HCT116 (cell line): ENCODE data around the gene TMEM147. TPM values are rescaled to one million over a fixed set of nuclear protein-coding genes. Genes with fewer than 3 reads are reported as not detected.

ENCODE experiments used
- ATAC-seq: fragments of 200-7000 bp; cut with Tn5 transposase; 2 replicates; pipeline ENCODE4 v1.9.1; 2020; ENCODE audit warnings: mild to moderate bottlenecking, moderate library complexity
- BruUV-seq: library from RNA; stranded (reverse); fragments of 400-500 nt; replicated peaks from 2 replicates; lab custom pipeline; 2021; lab: Mats Ljungman, UMichigan
- CTCF ChIA-PET: fragments of 300-600 bp; sonication (Branson Sonifier 250); formaldehyde crosslinking; loops from one replicate; lab custom pipeline; 2021; ENCODE audit warnings: antibody characterized with exemption; lab: Charles Lee
- POLR2A ChIA-PET: fragments of 300-600, 350-600 bp; sonication (Branson Sonifier 250); formaldehyde crosslinking; loops from one replicate; lab custom pipeline; 2021; ENCODE audit warnings: antibody characterized with exemption; lab: Charles Lee
- RAD21 ChIA-PET, 2 experiments: fragments of 300-600 bp; sonication (Branson Sonifier 250); formaldehyde crosslinking; loops; one replicate each; lab custom pipeline; 2023; ENCODE audit warnings: low total read pairs in 2 of 2; ENCODE audit not compliant: uncharacterized antibody in 2 of 2, unreplicated experiment in 2 of 2, low non-redundant PET in 1 of 2; lab: Charles Lee
- DNase-seq: peaks from one replicate; pipeline ENCODE4 v3.0.0-alpha.2; 2010; ENCODE audit warnings: low read depth, low spot score
- H2AFZ ChIP-seq: fragments of 200-600 bp; shearing (Covaris generic), sonication (generic); 2 replicates; pipeline ENCODE4 v1.6.1; 2017; ENCODE audit warnings: low read depth, mixed run types, mixed read lengths, antibody characterized with exemption, low read length; ENCODE audit not compliant: poor library complexity, severe bottlenecking
- H3K27ac ChIP-seq: 2 replicates; pipeline ENCODE4 v1.5.1; 2012; ENCODE audit warnings: low read depth, low read length
- H3K27me3 ChIP-seq: fragments of 200-600 bp; sonication (generic); 2 replicates; pipeline ENCODE4 v1.6.1; 2016; ENCODE audit warnings: mixed run types, low read length, mixed read lengths; ENCODE audit not compliant: insufficient read depth
- H3K36me3 ChIP-seq, 2 experiments: fragments of 200-500 bp in 1 of 2; fragments of 200-600 bp in 1 of 2; sonication (Bioruptor generic) in 1 of 2; sonication (generic) in 1 of 2; 2 replicates each; pipeline versions ENCODE4 v1.5.1 to v1.6.1; 2014 to 2016; ENCODE audit warnings: low read length in 2 of 2, inconsistent platforms in 1 of 2, mixed read lengths in 1 of 2, mixed run types in 1 of 2; ENCODE audit not compliant: insufficient read depth in 2 of 2, control insufficient read depth in 1 of 2
- H3K4me1 ChIP-seq, 2 experiments: fragments of 200-600 bp in 1 of 2; sonication (generic) in 1 of 2; 2 replicates each; pipeline versions ENCODE4 v1.5.1 to v1.6.1; 2012 to 2017; ENCODE audit warnings: low read length in 2 of 2, inconsistent platforms in 1 of 2, mild to moderate bottlenecking in 1 of 2, mixed read lengths in 1 of 2, mixed run types in 1 of 2, moderate library complexity in 1 of 2; ENCODE audit not compliant: insufficient read depth in 2 of 2, control insufficient read depth in 1 of 2
- H3K4me2 ChIP-seq: fragments of 200-600 bp; sonication (generic); 2 replicates; pipeline ENCODE4 v1.6.1; 2017; ENCODE audit warnings: mixed run types, low read length, mixed read lengths
- H3K4me3 ChIP-seq, 2 experiments: fragments of 200-600 bp in 1 of 2; sonication (generic) in 1 of 2; replicated peaks in 1 of 2; 2 replicates each; pipeline ENCODE4 v1.5.1; 2011 to 2016; ENCODE audit warnings: low read length in 2 of 2, control low read depth in 1 of 2, low read depth in 1 of 2, mild to moderate bottlenecking in 1 of 2, mixed read lengths in 1 of 2, mixed run types in 1 of 2
- H3K79me2 ChIP-seq: fragments of 200-600 bp; sonication (generic); 2 replicates; pipeline ENCODE4 v1.6.1; 2017; ENCODE audit warnings: mild to moderate bottlenecking, mixed run types, low read length, moderate library complexity, mixed read lengths; ENCODE audit not compliant: insufficient read depth
- H3K9ac ChIP-seq: fragments of 200-600 bp; sonication (generic); 2 replicates; pipeline ENCODE4 v1.6.1; 2016; ENCODE audit warnings: low read length, mixed read lengths
- H3K9me2 ChIP-seq: fragments of 200-600 bp; sonication (generic), shearing (Covaris generic); 2 replicates; pipeline ENCODE4 v1.6.1; 2017; ENCODE audit warnings: mixed run types, mild to moderate bottlenecking, moderate library complexity; ENCODE audit not compliant: insufficient read depth
- H3K9me3 ChIP-seq, 2 experiments: fragments of 200-500 bp in 1 of 2; fragments of 200-600 bp in 1 of 2; sonication (Bioruptor generic) in 1 of 2; sonication (generic) in 1 of 2; 2 replicates each; pipeline ENCODE4 v1.6.1; 2014 to 2017; ENCODE audit warnings: low read length in 2 of 2, mixed read lengths in 2 of 2, inconsistent platforms in 1 of 2, low read depth in 1 of 2, mild to moderate bottlenecking in 1 of 2, mixed run types in 1 of 2, moderate library complexity in 1 of 2; ENCODE audit not compliant: control insufficient read depth in 1 of 2, insufficient read depth in 1 of 2
- H4K20me1 ChIP-seq: fragments of 200-600 bp; sonication (generic), shearing (Covaris generic); 2 replicates; pipeline ENCODE4 v1.6.1; 2017; ENCODE audit warnings: mixed run types, mild to moderate bottlenecking, moderate library complexity; ENCODE audit not compliant: insufficient read depth
- CBX3 ChIP-seq: IDR thresholded peaks from 2 replicates; pipeline ENCODE4 v1.6.1; 2012; ENCODE audit warnings: low read depth
- EGR1 ChIP-seq: IDR thresholded peaks from 2 replicates; pipeline ENCODE4 v1.6.1; 2012; ENCODE audit warnings: low read depth
- ELF1 ChIP-seq: IDR thresholded peaks from 2 replicates; pipeline ENCODE4 v1.6.1; 2012; ENCODE audit warnings: low read depth, borderline replicate concordance
- EZH2phosphoT487 ChIP-seq: fragments of 200-600 bp; IDR thresholded peaks from 2 replicates; pipeline ENCODE4 v1.6.1; 2018; ENCODE audit warnings: antibody characterized with exemption, borderline replicate concordance
- FOSL1 ChIP-seq: IDR thresholded peaks from 2 replicates; pipeline ENCODE4 v1.6.1; 2012; ENCODE audit warnings: low read depth
- JUND ChIP-seq: IDR thresholded peaks from 2 replicates; pipeline ENCODE4 v1.6.1; 2012
- POLR2A ChIP-seq: IDR thresholded peaks from 2 replicates; pipeline ENCODE4 v1.7.0; 2011; ENCODE audit warnings: borderline replicate concordance; ENCODE audit not compliant: insufficient read depth, insufficient read length; ENCODE audit errors: extremely low read depth
- POLR2AphosphoS5 ChIP-seq: IDR thresholded peaks from 2 replicates; pipeline ENCODE4 v1.6.1; 2011; ENCODE audit warnings: mild to moderate bottlenecking, low read depth, low read length, moderate library complexity
- RAD21 ChIP-seq: IDR thresholded peaks from 2 replicates; pipeline ENCODE4 v1.6.1; 2012; ENCODE audit warnings: low read depth, mild to moderate bottlenecking
- SIN3A ChIP-seq: IDR thresholded peaks from 2 replicates; pipeline ENCODE4 v1.6.1; 2012; ENCODE audit warnings: low read depth
- SP1 ChIP-seq: IDR thresholded peaks from 2 replicates; pipeline ENCODE4 v1.6.1; 2012; ENCODE audit warnings: low read depth
- TCF7L2 ChIP-seq: IDR thresholded peaks from 2 replicates; pipeline ENCODE4 v1.7.0; 2011; ENCODE audit warnings: borderline replicate concordance, inconsistent platforms; ENCODE audit not compliant: insufficient read depth, insufficient read length; ENCODE audit errors: extremely low read depth
- YY1 ChIP-seq: IDR thresholded peaks from 2 replicates; pipeline ENCODE4 v1.6.1; 2011; ENCODE audit warnings: low read length, low read depth, moderate library complexity, mild to moderate bottlenecking; ENCODE audit not compliant: insufficient replicate concordance; ENCODE audit errors: extremely low read depth
- ZFX ChIP-seq: fragments of 450-650 bp; IDR thresholded peaks from 2 replicates; pipeline ENCODE4 v1.6.1; 2017
- intact Hi-C: fragments of 100-400 bp; cut with micrococcal nuclease; formaldehyde crosslinking; loops from 2 replicates; pipeline ENCODE4 v1.10.0; 2022
- total RNA-seq: library from RNA; stranded (reverse); gene quantifications from one replicate; pipeline ENCODE4 v1.2.1, GENCODE V29; 2021; ENCODE audit not compliant: unreplicated experiment
- TF ChIP-seq, protein P1 (sequence below): IDR thresholded peaks from 2 replicates; pipeline ENCODE4 v1.6.1; 2012
- TF ChIP-seq, protein P2 (sequence below), 3 experiments: fragments of 200-600 bp in 1 of 3; sonication (generic) in 1 of 3; IDR thresholded peaks in 2 of 3; conservative IDR thresholded peaks in 1 of 3; 2 replicates each; pipeline ENCODE4 v1.5.1; 2012 to 2017; ENCODE audit warnings: low read depth in 2 of 3, low read length in 2 of 3, antibody characterized with exemption in 1 of 3, borderline replicate concordance in 1 of 3, control low read depth in 1 of 3, mild to moderate bottlenecking in 1 of 3, mixed read lengths in 1 of 3, mixed run types in 1 of 3, moderate library complexity in 1 of 3; ENCODE audit not compliant: insufficient read depth in 1 of 3
- TF ChIP-seq, protein P3 (sequence below): IDR thresholded peaks from 2 replicates; pipeline ENCODE4 v1.6.1; 2012
- TF ChIP-seq, protein P4 (sequence below): IDR thresholded peaks from 2 replicates; pipeline ENCODE4 v1.6.1; 2011; ENCODE audit warnings: mild to moderate bottlenecking, low read length, moderate library complexity; ENCODE audit not compliant: insufficient replicate concordance; ENCODE audit errors: extremely low read depth

The TMEM147 gene
- total RNA-seq, 1 experiment from 2014 or later: 128 TPM

DNA sequence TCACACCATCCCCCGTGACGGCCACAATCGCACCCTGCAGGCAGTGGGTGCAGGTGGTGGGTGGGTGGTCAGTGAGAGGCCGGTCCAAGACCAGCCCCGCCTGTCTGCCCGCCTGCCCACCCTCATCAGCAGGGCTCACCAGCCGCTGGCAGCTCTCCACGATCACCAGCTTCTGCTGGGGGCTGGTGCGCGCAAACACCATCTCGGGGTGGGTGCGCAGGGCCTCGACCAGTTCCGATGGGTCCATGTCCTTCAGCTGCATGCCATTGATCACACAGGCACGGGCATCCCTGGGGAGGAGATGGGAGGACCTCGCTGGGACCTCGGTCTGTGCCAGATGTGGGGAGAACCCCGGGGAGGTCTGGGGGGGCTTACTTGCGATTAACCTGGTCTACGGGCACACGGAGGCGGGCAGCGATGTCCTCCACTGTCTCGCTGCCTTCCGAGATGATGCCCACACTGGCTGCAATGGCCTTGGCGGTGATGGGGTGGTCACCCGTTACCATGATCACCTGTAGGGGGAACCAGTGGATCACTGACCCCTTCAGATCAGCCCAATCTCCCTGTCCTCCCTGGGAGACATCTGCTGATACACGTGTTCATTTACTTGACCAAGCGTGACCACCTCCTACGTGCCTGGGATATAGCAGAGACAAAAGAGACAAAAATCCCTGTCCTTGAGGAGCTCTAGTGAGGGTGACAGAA is 10.0 kb downstream of the TMEM147 start:
- H3K9me3 ChIP-seq: no peaks in the 10 kb centered on the region
- no peak overlapping the region for H3K27ac ChIP-seq
- no peaks in the 10 kb centered on the region for H3K27me3 ChIP-seq
- H3K4me1 ChIP-seq: peaks cover 0 to 12% of the 10 kb centered on the region in 2 experiments; a peak in 2 of 4 replicates
- ATAC-seq: peak; percentile 55
- POLR2A ChIA-PET: interaction anchor here (0.9 kb wide), 1 partner anchor 45 kb away, joined by 3 read pairs; no protein-coding TSS in a partner anchor
- H3K4me3 ChIP-seq: no peak overlapping the region
- no TSS peak for BruUV-seq
- CTCF ChIA-PET: interaction anchor here (1.0 to 1.2 kb wide), 2 partner anchors 37 to 157 kb away, joined by 3 read pairs; no protein-coding TSS in a partner anchor
- H3K9ac ChIP-seq: no peak overlapping the region
- no peak overlapping the region for H3K4me2 ChIP-seq
- no peaks in the 10 kb centered on the region for H3K36me3 ChIP-seq
- H4K20me1 ChIP-seq: no peaks in the 10 kb centered on the region
- H3K79me2 ChIP-seq: no peaks in the 10 kb centered on the region
- RAD21 ChIA-PET: no interaction called here
- no peak for TF ChIP-seq FOSL1
- no peak for TF ChIP-seq POLR2AphosphoS5
- no peak for TF ChIP-seq TCF7L2
- TF ChIP-seq YY1: no peak
- TF ChIP-seq, protein P1, sequence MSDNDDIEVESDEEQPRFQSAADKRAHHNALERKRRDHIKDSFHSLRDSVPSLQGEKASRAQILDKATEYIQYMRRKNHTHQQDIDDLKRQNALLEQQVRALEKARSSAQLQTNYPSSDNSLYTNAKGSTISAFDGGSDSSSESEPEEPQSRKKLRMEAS: peak; percentile 18; the same call in 1 of the 2 replicates
- TF ChIP-seq JUND: no peak
- TF ChIP-seq ELF1: no peak
- no peak for TF ChIP-seq CBX3
- no peak for TF ChIP-seq EGR1
- TF ChIP-seq, protein P2, sequence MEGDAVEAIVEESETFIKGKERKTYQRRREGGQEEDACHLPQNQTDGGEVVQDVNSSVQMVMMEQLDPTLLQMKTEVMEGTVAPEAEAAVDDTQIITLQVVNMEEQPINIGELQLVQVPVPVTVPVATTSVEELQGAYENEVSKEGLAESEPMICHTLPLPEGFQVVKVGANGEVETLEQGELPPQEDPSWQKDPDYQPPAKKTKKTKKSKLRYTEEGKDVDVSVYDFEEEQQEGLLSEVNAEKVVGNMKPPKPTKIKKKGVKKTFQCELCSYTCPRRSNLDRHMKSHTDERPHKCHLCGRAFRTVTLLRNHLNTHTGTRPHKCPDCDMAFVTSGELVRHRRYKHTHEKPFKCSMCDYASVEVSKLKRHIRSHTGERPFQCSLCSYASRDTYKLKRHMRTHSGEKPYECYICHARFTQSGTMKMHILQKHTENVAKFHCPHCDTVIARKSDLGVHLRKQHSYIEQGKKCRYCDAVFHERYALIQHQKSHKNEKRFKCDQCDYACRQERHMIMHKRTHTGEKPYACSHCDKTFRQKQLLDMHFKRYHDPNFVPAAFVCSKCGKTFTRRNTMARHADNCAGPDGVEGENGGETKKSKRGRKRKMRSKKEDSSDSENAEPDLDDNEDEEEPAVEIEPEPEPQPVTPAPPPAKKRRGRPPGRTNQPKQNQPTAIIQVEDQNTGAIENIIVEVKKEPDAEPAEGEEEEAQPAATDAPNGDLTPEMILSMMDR (IDR thresholded peaks at IDR 0.05 in 2 of 3, conservative IDR thresholded peaks at IDR 0.05 in 1 of 3; ENCODE audit: borderline replicate concordance in 1 of 3, insufficient read depth in 1 of 3, low read depth in 2 of 3, low read length in 2 of 3): peak; percentile 30 to 55 (median 53)
- TF ChIP-seq, protein P3, sequence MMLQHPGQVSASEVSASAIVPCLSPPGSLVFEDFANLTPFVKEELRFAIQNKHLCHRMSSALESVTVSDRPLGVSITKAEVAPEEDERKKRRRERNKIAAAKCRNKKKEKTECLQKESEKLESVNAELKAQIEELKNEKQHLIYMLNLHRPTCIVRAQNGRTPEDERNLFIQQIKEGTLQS: no peak
- TF ChIP-seq RAD21: peak; percentile 72
- no peak for TF ChIP-seq SP1
- no peak for TF ChIP-seq POLR2A
- TF ChIP-seq ZFX: no peak
- TF ChIP-seq EZH2phosphoT487: no peak
- TF ChIP-seq, protein P4, sequence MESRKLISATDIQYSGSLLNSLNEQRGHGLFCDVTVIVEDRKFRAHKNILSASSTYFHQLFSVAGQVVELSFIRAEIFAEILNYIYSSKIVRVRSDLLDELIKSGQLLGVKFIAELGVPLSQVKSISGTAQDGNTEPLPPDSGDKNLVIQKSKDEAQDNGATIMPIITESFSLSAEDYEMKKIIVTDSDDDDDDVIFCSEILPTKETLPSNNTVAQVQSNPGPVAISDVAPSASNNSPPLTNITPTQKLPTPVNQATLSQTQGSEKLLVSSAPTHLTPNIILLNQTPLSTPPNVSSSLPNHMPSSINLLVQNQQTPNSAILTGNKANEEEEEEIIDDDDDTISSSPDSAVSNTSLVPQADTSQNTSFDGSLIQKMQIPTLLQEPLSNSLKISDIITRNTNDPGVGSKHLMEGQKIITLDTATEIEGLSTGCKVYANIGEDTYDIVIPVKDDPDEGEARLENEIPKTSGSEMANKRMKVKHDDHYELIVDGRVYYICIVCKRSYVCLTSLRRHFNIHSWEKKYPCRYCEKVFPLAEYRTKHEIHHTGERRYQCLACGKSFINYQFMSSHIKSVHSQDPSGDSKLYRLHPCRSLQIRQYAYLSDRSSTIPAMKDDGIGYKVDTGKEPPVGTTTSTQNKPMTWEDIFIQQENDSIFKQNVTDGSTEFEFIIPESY: no peak
- no peak for TF ChIP-seq SIN3A
- intact Hi-C loops: no loop called here
- DNase-seq: peak; percentile 40
- H2AFZ ChIP-seq: peak overlapping the region; percentile 61
- no peaks in the 10 kb centered on the region for H3K9me2 ChIP-seq
